CD4-positive, CD25-positive, alpha-beta regulatory T cell (primary cell): ENCODE data around the gene TMEM132E. TPM values are rescaled to one million over a fixed set of nuclear protein-coding genes. Genes with fewer than 3 reads are reported as not detected.
"Not testable (repeated sequence)": the region's sequence is repeated elsewhere in the genome, so short reads cannot be mapped to it uniquely, and the experiment has no call there.

Source experiments
- ATAC-seq, 2 donors: fragments of 150-1000 bp; cut with Tn5 transposase; one replicate each; pipeline ENCODE4 v1.10.0; 2021; ENCODE audit warnings: low read depth in 2 of 2, moderate number of reproducible peaks in 2 of 2, moderate library complexity in 1 of 2
- DNase-seq, 3 donors: peaks; one replicate each; pipeline versions ENCODE4 v3.0.0 to v3.0.0-alpha.2; 2012 to 2022; ENCODE audit warnings: mixed read lengths in 1 of 3
- H3K27ac ChIP-seq: one replicate; pipeline ENCODE4 v1.7.0; 2013; ENCODE audit warnings: mild to moderate bottlenecking, low read length; ENCODE audit not compliant: insufficient read depth, poor library complexity, severe bottlenecking
- H3K27me3 ChIP-seq: one replicate; pipeline ENCODE4 v1.7.0; 2013; ENCODE audit warnings: low read length; ENCODE audit not compliant: control insufficient read depth, insufficient read depth
- H3K36me3 ChIP-seq: one replicate; pipeline ENCODE4 v1.7.0; 2013; ENCODE audit warnings: mild to moderate bottlenecking, low read length, moderate library complexity; ENCODE audit not compliant: control insufficient read depth, insufficient read depth
- H3K4me1 ChIP-seq: 2 replicates; pipeline ENCODE4 v1.7.0; 2013; ENCODE audit warnings: mild to moderate bottlenecking, low read length; ENCODE audit not compliant: insufficient read depth, control insufficient read depth, poor library complexity, severe bottlenecking
- H3K4me3 ChIP-seq: one replicate; pipeline ENCODE4 v1.7.0; 2013; ENCODE audit warnings: low read depth, mild to moderate bottlenecking, low read length, moderate library complexity
- H3K9me3 ChIP-seq, 2 experiments: 1 replicate in 1 of 2; 2 replicates in 1 of 2; pipeline ENCODE4 v1.7.0; 2013; ENCODE audit warnings: low read length in 2 of 2, mild to moderate bottlenecking in 1 of 2, moderate library complexity in 1 of 2; ENCODE audit not compliant: control insufficient read depth in 2 of 2
- H3K27ac Mint-ChIP-seq, 3 donors: one replicate each; pipeline ENCODE4 v1.8.0; 2020 to 2022; ENCODE audit warnings: mild to moderate bottlenecking in 3 of 3, mixed read lengths in 3 of 3, moderate library complexity in 2 of 3
- H3K27me3 Mint-ChIP-seq: one replicate; pipeline ENCODE4 v1.8.0; 2022; ENCODE audit warnings: mild to moderate bottlenecking, mixed read lengths
- H3K36me3 Mint-ChIP-seq: one replicate; pipeline ENCODE4 v1.8.0; 2020; ENCODE audit warnings: mixed read lengths
- H3K4me1 Mint-ChIP-seq, 4 donors: one replicate each; pipeline ENCODE4 v1.8.0; 2020 to 2022; ENCODE audit warnings: mixed read lengths in 4 of 4, mild to moderate bottlenecking in 1 of 4
- H3K4me3 Mint-ChIP-seq, 4 donors: one replicate each; pipeline ENCODE4 v1.8.0; 2020 to 2022; ENCODE audit warnings: mild to moderate bottlenecking in 4 of 4, mixed read lengths in 4 of 4, moderate library complexity in 3 of 4
- H3K9me3 Mint-ChIP-seq, 7 donors: one replicate each; pipeline ENCODE4 v1.8.0; 2020 to 2022; ENCODE audit warnings: mixed read lengths in 7 of 7, mild to moderate bottlenecking in 3 of 7, moderate library complexity in 2 of 7
- polyA plus RNA-seq, 4 donors: library from polyadenylated mRNA; unstranded; fragments of 300-500 nt; fragmentation: Illumina TruSeq; gene quantifications; one replicate each; pipeline ENCODE4 v1.2.3, GENCODE V29; 2021
- total RNA-seq: library from RNA; stranded (reverse); gene quantifications from one replicate; pipeline ENCODE4 v1.2.3, GENCODE V29; 2022

TMEM132E gene
- total RNA-seq (not detected), polyA plus RNA-seq (under 1 TPM; 0.06 to 0.55 (median 0.25) TPM)

DNA sequence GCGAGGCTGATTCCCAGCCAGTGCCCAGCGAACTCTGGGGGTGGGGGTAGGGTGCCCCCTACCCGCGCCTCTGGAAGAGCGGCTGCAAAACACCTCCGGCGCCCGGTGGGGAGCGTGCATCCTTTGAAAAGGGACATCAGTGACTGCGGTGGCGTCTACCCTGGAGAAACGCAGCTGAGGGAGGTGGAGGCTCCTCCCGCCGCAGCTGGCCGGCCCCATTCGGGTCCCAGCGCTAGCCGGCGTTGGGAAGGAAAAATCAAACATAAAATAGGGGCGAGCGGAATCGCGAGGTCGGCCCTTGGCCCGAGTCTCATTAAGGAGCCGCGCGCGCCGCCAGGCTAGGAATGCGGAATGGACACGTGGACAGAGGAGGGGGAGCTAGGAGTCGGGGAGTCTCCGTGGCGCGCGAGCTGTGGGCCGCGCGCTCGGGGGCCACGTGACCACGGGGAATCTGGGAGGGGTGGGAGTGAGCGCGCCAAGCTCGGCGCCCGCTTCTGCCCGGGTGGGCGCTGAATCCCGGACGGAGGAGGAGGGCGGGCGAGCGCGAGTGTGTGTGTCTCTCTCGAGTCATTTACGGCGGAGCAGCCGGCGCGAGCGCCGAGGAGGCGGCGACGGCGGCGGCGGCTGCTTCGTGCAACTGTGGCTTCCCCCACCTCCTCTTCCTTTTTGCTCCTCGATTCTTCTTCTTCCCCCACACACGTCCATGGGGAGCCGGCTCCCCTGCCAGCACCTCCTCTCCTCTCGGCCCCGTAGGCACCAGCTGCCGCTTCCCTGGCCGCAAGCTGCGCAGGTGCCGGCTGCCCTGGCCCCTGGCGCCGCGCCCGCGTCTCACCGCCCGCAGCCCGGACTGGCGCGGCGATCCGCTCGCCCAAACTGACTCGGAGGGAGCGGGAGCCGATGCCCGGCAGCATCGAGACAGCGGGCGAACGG, at the start of gene TMEM132E:
Gene TMEM132E (plus strand): TSS at position 566 of the 930 bp plus-strand sequence. CDS start 1,495 bp downstream, outside the sequence.
- H3K4me1 ChIP-seq = peaks cover 30% of the 10 kb centered on the region
- peak within 1 kb of the TSS; percentile 19 for H3K4me3 ChIP-seq
- peaks cover 33% of the 10 kb centered on the region for H3K27me3 ChIP-seq
- H3K36me3 Mint-ChIP-seq = no peaks in the 10 kb centered on the region
- DNase-seq (peak in 1 of 3 donors; percentile 9), ATAC-seq (no peak)
- H3K27me3 Mint-ChIP-seq = peaks cover 84% of the 10 kb centered on the region
- H3K9me3 Mint-ChIP-seq = peaks cover 0 to 1% (median 0%) of the 10 kb centered on the region in 7 donors
- H3K4me1 Mint-ChIP-seq = peaks cover 0 to 24% (median 4%) of the 10 kb centered on the region in 4 donors
- peak within 1 kb of the TSS; percentile 37 to 88 (median 68) for H3K4me3 Mint-ChIP-seq
- H3K9me3 ChIP-seq = no peaks in the 10 kb centered on the region
- no peak within 1 kb of the TSS for H3K27ac ChIP-seq
- no peaks in the 10 kb centered on the region for H3K36me3 ChIP-seq
- no peak within 1 kb of the TSS for H3K27ac Mint-ChIP-seq

GRCh38 chr17:34530918-34531317, 48.5 kb upstream of the TMEM132E start:
- DNase-seq (no peak), ATAC-seq (no peak)
- Mint-ChIP-seq H3K27me3 (peaks cover 30% of the 10 kb centered on the region), H3K9me3 (no peaks in the 10 kb centered on the region), H3K4me3 (no peak overlapping the region), H3K36me3 (no peaks in the 10 kb centered on the region), H3K4me1 (no peaks in the 10 kb centered on the region), H3K27ac (no peak overlapping the region)
- no peaks in the 10 kb centered on the region for H3K36me3 ChIP-seq
- H3K27me3 ChIP-seq = peaks cover 3% of the 10 kb centered on the region
- H3K4me1 ChIP-seq = no peaks in the 10 kb centered on the region
- H3K9me3 ChIP-seq = no peaks in the 10 kb centered on the region
- H3K27ac ChIP-seq = no peak overlapping the region
- no peak overlapping the region for H3K4me3 ChIP-seq

DNA sequence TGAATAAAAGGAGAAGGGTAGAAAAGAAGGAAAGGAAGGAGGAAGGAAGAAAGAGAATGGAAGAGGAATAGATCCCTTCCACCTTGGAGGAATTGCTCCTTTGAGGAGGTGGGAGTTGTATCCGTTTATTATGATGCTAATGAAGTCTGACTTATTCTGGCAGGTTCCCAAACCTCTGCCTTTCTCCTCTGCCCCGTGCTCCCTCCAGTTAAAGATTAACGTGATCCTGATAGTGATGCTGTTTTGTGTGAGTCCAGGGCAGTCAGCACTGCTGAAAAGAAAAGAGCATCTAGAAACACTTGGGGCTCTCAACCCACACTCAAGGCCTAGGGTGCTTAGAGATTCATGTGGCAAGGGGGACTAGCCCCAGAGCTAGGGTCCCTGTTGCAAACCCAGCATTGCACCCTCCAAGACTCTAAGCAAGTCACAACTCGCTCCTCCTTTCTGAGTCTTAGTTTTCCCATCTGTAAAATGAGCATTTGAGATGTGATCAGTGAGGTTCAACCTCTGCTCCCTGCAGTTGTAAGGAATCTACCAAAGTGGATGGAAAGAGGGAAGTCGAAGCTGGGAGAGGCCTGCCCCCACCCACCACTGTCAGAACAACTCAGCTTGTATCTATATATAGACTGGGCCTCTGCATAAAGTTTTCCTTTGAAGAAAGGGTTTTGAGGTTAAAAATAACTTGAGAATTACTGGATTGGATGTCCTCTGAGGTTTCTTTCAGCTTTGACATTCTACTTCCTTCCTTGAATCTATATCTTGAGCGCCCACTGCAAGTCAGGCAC, 46.9 kb upstream of the TMEM132E start:
- no peaks in the 10 kb centered on the region for H3K4me1 ChIP-seq
- no peaks in the 10 kb centered on the region for H3K36me3 ChIP-seq
- H3K27me3 ChIP-seq = peaks cover 3% of the 10 kb centered on the region
- Mint-ChIP-seq H3K27me3 (peaks cover 30% of the 10 kb centered on the region), H3K4me1 (no peaks in the 10 kb centered on the region), H3K9me3 (peaks cover 0 to 2% (median 0%) of the 10 kb centered on the region in 7 donors), H3K27ac (peak overlapping the region in 1 of 3 donors; percentile 54), H3K4me3 (no peak overlapping the region), H3K36me3 (no peaks in the 10 kb centered on the region)
- no peak overlapping the region for H3K4me3 ChIP-seq
- H3K27ac ChIP-seq = no peak overlapping the region
- DNase-seq (no peak), ATAC-seq (no peak)
- H3K9me3 ChIP-seq = no peaks in the 10 kb centered on the region

DNA sequence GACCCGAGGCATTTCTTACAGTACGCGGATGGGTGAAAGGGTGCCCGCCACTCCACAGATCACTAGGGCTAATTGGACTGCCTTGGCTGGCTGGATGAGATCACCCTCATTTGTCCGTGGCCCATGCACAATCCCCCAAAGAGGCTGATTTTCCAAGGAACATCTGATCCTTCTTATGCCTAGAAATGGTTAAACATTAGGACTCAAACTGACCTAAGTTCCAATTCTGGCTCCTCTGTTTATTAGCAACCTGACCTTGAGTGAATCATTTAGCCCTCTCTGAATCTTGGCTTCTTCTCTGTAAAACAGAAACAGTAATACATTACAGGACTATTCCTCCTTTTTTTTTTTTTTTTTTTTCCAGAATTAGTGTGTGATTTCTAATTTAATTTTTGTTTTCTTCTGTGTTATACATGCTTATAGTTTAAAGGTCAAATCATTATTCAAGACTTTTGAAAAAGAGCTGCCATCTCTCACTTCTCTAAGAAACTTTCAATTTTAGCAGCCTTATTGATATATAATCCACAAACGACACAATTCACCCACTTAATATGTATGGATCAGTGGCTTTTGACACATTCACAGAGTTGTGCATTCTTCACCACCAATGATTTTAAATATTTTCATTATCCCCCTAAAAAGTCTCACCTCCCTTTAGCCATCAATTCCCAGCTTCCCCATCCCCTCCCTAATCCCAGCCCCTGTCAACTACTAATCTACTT, 45.4 kb upstream of the TMEM132E start:
- no peaks in the 10 kb centered on the region for H3K36me3 Mint-ChIP-seq
- Histone ChIP-seq H3K27me3 (peaks cover 5% of the 10 kb centered on the region), H3K36me3 (no peaks in the 10 kb centered on the region), H3K27ac (no peak overlapping the region), H3K4me1 (no peaks in the 10 kb centered on the region), H3K4me3 (no peak overlapping the region), H3K9me3 (no peaks in the 10 kb centered on the region)
- peaks cover 0 to 2% (median 0%) of the 10 kb centered on the region in 7 donors for H3K9me3 Mint-ChIP-seq
- H3K27ac Mint-ChIP-seq = no peak overlapping the region
- H3K27me3 Mint-ChIP-seq = peaks cover 22% of the 10 kb centered on the region
- no peak overlapping the region for H3K4me3 Mint-ChIP-seq
- DNase-seq (no peak), ATAC-seq (no peak)
- no peaks in the 10 kb centered on the region for H3K4me1 Mint-ChIP-seq

DNA sequence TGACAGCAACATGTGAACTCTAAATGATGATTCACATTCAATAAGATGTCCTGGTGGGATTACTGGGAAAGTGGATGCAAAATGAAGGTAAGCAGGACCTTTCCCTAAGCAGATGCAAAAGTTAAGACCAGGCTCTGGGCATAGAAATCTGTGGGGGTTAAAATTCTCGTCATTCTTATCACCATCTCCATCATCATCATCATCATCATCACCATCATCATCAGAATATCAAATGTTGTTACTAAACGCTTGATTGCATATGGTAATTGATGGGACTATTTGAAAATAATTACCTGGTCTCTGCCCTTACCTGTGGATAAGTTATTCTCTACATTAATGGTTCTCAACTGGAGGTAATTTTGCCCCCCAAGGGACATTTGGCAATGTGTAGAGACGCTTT, 41.9 kb upstream of the TMEM132E start:
- H3K27ac ChIP-seq = no peak overlapping the region
- Mint-ChIP-seq H3K27ac (no peak overlapping the region), H3K4me3 (no peak overlapping the region), H3K4me1 (no peaks in the 10 kb centered on the region), H3K27me3 (peaks cover 21% of the 10 kb centered on the region), H3K9me3 (peaks cover 0 to 2% (median 0%) of the 10 kb centered on the region in 7 donors), H3K36me3 (no peaks in the 10 kb centered on the region)
- ATAC-seq (no peak), DNase-seq (no peak)
- peaks cover 9% of the 10 kb centered on the region for H3K27me3 ChIP-seq
- H3K4me1 ChIP-seq = no peaks in the 10 kb centered on the region
- no peaks in the 10 kb centered on the region for H3K36me3 ChIP-seq
- H3K9me3 ChIP-seq = no peaks in the 10 kb centered on the region
- H3K4me3 ChIP-seq = no peak overlapping the region

GRCh38 chr17:34538582-34538981, 40.8 kb upstream of the TMEM132E start:
- not testable (repeated sequence) for H3K4me3 ChIP-seq, H3K9me3 ChIP-seq, H3K36me3 ChIP-seq, H3K4me1 Mint-ChIP-seq, ATAC-seq, H3K27ac ChIP-seq, H3K4me1 ChIP-seq, H3K27me3 ChIP-seq, H3K4me3 Mint-ChIP-seq, DNase-seq, H3K27ac Mint-ChIP-seq, H3K36me3 Mint-ChIP-seq, H3K9me3 Mint-ChIP-seq
- peaks cover 23% of the 10 kb centered on the region for H3K27me3 Mint-ChIP-seq

- no peaks in the 10 kb centered on the region for H3K4me1 Mint-ChIP-seq
- Histone ChIP-seq H3K9me3 (no peaks in the 10 kb centered on the region), H3K27ac (no peak overlapping the region), H3K36me3 (no peaks in the 10 kb centered on the region), H3K4me1 (no peaks in the 10 kb centered on the region), H3K27me3 (peaks cover 13% of the 10 kb centered on the region), H3K4me3 (no peak overlapping the region)
- H3K4me3 Mint-ChIP-seq = peak overlapping the region in 1 of 4 donors; percentile 8
- no peak overlapping the region for H3K27ac Mint-ChIP-seq
- peaks cover 26% of the 10 kb centered on the region for H3K27me3 Mint-ChIP-seq
- no peak for ATAC-seq
- H3K9me3 Mint-ChIP-seq = peaks cover 0 to 2% (median 0%) of the 10 kb centered on the region in 7 donors
- no peaks in the 10 kb centered on the region for H3K36me3 Mint-ChIP-seq
- DNase-seq = no peak
Observed at GRCh38 chr17:34539881-34540280, 39.5 kb upstream of the TMEM132E start.
